HG02970 (cell line): ENCODE results near the gene TTC34.

Experiments used
- ATAC-seq: cut with Tn5 transposase; IDR thresholded peaks from one replicate; pipeline ENCODE4 v1.9.1; 2021; ENCODE audit warnings: mild to moderate bottlenecking, moderate library complexity, moderate number of reproducible peaks; ENCODE audit not compliant: unreplicated experiment, low FRiP score

Gene TTC34

DNA sequence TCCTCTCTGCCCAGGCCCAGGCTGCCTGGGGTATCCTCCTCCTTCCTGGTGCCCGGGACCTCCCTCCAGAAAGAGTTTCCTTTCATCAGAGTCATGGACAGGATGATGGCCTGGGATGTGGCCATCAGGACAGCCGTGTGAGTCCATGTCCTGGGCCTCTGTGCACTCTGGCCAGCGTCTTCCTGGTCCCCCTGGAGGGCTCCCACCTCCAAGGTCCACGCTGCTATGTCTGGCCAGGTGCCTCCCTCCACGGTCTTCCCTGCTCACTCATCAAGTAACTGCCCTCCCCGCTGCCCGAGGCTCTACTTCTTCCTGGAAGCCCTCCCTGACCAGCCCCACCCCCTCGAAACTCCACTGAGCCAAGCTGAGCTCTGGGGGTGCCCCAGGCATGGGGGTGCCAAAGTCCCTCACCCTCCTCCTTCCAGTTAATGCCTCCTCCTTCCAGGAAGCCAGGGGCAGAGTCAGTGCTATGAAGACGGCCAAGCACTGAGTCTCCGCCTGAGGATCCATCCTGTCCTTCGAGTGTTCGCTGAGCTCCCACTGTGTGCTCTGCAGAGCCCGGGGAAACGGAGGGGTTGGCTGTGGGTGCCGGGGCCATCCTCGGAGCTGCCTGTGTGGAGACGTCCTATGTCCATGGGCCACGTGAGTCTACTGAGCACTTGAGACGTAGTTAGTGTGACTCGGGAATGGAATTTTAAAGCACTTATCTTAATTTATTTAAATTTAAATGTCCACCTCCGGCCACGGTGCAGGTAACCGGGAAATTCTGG is 28.5 kb upstream of the TTC34 start:
- ATAC-seq, result no peak

DNA sequence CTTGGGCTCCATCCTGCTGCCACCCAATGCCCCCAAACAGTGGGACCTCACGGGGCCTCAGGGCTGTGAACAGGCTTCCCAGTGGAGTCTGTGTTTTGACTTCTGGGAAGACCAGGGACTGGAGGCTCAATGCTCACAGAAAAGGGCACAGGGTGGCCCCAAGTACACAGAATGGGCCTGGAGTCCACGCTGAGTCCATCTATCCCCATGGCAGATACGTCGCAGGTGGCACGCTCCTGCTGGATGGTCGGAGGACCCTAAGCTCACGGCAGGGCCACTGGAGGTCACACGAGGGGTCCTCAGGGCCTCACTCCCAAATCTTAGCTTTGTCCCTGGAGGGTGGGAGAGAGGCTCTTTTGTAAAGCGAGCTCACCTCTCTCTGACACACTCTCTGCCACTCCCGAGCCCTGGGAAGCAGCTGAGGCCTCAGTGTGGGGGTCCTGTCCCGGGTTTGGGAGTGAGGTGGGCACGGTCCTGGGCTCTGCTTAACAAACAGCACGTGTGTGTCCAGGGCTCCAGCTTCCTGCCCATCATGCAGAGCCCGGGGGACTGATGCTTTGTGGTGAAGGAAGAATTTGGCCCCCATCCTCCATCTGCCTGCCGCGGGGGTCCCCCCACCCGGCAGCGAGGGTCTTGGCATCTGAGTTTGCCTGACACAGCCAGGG is 27.2 kb upstream of the TTC34 start:
- no peak for ATAC-seq

DNA sequence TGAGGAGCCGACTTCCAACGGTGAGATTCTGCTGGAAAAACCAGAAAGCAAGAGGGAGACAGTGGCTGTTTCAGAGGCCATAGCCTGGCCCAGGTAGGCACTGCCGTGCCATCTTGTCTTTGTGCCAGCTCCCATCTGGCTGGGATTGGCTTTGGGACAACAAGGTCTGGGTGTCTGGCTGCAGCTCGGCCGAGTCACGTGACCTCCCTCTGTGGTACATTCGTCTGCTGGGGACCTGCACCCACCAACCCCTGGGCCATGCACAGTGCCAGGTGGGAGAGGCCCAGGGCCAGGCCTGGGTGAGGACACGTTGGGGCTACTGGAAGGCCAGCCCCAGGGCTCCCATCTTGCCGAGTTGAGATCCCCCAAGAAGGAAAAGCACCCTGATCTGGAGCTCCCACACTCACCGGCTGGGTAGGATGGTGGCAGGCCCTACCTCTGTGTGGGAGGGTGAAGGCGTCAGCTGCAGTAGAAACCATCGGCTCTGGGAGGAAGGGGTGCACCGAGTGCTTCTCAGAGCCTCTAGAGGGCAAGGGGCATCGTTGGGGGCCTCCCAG is 25.3 kb upstream of the TTC34 start:
- no peak for ATAC-seq

DNA sequence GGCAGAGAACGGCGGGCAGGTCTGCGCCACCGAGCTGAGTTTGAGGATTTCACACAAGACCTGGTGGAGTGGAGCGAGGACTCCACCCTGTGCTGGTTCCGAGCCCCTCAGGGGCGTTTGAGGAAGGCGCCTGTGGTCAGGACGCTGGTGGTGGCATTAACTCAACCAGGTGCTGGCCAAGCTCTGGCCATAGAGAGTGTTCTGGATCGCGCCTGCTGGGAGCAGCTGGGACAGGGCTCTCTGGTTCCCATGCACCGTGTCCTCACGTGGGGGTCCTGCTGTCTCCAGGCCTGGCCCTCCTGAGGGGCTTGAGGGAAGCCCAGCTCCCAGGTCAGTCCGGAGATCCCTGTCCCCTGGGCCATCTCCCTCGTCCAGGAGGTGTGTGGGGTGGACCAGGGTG is 24.8 kb upstream of the TTC34 start:
- no peak for ATAC-seq

DNA sequence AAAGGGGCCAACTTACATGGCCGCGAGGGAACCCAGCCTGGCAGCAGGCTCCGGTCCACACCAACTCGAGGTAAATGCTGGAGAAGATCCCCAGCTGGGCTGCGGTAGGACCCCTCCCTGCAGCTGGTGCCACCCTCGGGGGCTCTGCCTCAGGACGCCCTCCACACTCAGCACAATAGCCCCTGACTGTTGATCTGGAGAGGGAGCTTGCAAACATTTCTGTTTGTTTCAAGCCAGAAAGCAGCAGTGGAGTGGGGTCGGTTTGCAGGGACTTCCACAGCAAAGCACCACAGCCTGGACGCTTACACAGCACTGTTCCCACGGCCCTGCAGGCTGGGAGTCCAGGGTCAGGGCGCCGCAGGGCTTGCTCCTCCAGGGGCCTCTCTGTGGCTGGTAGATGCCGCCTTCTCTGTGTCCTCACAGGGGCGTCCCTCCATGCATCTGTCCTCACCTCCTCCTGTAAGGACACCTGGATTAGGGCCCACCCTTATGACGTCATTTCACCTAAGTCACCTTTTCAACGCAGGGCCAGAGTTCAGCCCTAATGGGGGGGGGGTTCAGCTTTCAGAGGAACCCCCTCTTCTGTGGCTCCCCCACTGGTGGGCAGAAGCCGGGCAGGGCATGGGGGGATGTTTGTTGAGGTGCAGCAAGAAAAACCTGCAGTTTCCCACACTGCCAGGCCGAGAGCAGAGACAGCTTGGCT is 24.1 kb upstream of the TTC34 start:
- ATAC-seq, result no peak

DNA sequence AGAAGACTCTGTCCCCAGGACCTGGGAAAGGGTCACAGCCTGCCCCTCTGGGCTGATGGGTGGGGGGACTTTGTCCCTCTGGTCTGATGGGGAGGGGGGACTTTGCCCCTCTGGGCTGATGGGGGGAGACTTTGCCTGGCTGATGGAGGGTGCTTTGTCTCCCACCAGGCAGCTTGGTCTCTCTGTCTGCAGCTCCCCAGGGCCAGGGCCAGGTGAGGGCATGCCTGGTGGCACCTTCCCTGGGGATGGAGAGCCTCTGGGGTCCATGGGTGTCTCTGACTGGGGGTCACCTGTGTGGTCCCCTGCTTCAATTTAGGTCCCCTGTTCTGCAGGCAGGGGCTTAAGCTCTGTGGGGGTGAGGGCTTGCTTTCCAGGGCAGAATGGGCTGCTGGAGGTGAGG is 23.5 kb upstream of the TTC34 start:
- ATAC-seq, result no peak

DNA sequence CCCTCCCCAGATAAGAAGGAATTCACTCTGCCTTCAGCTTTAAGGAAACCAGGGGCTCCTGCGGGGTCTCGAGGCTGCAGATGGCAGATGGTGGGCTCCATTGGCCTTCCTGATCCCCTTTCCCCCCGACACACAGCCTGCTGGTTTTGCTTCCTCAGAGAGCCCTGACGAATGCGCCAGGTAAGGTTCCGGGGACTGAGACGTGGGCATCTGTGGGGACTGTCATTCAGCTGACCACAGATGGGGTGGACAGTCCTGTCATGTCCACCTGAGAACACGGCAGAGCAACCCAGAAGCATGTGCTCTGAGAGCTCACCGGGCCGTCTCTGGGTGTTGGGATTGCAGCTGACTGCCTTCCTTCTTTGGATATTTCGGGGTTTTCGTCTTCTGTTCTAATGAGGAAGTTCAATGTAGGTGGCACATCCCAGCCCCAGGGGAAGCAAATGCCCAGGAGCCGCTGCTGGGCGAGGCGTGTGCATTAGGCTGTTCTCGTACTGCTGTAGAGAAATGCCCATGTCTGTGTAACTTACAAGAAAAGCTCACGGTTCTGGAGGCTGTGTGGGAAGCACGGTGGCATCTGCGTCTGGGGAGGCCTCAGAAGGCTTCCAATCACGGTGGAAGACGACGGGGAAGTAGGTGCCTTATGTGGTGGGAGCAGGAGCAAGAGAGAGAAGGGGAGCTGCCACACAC is 22.6 kb upstream of the TTC34 start:
- no peak for ATAC-seq

DNA sequence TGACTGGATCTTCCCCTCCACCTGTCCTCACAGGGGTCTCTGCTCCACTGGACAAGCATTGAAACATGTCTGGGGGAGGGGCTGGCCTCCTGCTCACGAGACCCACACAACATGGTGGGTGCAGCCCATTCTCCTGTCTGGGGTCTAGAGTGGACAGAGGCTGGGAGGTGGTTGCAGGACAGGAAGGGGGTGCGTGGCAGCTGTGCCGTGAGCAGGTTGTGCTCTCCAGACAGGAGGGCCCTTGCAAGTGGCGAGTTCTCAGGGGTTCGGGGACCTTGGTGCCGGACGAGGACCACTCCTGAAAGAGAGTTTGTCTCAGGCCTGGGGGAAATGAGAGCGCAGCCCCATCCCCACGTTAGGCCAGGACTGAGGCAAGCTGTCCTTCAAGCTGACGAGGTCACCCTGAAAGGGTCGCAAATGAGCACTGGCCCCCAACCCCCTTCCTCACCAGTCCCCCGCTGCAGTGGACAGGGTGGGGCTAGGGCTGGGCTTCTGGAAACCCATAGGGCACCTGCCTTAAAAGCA is 21.2 kb upstream of the TTC34 start:
- ATAC-seq, result no peak

DNA sequence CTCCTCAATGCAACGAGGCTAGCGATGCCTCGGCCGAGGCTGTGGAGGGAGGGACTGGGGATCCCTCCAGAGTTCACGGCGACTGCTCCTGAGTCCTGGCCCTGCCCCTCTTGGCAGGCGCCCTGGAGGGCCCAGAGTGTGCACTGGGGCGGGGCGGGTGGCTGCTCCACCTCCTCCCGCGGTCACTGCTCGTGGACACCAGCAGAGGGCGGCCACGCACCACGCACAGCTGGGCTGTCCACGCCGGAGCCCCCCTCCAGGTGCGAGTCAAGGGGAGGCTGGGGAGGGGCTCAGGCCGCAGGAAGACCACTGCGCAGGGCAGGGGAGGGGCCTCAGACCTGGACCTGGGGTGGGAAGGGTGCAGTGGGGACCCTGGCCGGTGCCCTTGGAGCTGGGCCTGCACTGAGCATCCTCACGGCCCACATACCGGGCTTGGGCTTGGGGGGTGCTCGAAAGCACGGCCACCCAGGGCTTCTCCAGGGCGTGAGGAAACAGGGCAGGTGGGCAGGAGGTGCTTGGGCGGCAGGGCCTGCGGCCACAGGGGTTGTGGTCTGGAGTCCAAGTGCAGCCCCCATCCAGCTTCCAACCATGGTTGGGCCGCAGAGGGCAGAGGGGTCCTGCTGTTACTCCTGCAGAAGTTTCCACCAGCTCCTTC is 20.6 kb upstream of the TTC34 start:
- no peak for ATAC-seq

DNA sequence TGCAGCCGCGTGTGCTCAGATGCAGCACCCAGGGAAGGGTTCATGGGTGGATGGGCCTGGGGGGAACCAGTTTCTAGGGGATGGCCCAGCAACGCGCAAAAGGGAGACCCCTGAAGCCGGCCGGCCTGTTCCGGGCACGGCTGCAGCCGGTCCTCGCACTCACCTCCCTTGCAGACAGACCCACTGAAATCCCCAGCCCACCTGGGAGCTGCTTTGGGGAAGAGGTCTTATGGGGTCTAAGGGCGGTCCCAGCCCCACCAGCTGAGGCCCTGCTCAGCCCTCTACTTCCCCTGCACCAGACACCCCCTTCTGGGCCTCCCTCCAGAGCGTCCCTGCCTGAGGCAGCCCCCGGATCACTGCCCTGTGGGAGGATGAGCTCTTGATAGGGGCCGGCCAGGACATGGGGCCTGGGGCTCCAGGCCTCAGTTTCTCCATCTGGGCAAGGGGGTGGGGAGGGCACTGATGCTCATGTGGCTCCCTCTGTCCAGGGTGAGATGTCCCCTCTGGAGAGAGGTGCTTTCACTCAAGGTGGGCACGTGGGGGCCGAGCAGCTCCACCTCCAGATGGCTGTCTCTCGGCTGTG is 20.0 kb upstream of the TTC34 start:
- no peak for ATAC-seq

DNA sequence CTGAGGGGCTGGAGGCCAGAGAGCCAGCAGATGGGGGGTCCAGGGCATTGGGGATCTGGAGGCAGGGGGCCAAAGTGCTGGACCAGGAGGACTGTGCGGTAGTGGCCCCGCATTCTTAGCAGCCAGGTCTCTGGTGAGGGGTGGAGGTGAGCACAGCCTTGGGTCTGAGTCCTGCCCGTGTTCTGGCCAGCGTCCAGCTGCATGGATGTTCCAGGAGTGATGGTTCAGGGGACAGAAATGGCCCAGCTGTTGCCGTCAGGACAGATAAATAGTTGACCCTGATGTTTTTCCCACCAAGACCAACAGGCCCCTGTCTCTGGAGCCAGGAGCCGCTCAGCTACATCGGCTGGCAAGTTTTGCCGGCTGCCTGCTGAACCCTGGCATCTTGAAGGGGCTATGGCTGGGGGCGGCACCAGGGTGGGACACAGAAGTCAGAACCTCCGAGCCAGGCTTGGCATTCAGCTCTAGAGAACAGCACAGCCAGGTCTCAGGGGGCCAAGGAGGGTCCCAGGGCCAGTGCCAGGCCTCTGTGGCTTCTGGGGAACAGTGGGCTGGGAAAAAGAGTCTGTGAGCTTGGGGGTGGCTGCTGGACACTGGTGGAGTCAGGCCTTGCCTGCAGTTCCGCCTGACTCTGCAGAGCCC is 19.4 kb upstream of the TTC34 start:
- ATAC-seq, result no peak

DNA sequence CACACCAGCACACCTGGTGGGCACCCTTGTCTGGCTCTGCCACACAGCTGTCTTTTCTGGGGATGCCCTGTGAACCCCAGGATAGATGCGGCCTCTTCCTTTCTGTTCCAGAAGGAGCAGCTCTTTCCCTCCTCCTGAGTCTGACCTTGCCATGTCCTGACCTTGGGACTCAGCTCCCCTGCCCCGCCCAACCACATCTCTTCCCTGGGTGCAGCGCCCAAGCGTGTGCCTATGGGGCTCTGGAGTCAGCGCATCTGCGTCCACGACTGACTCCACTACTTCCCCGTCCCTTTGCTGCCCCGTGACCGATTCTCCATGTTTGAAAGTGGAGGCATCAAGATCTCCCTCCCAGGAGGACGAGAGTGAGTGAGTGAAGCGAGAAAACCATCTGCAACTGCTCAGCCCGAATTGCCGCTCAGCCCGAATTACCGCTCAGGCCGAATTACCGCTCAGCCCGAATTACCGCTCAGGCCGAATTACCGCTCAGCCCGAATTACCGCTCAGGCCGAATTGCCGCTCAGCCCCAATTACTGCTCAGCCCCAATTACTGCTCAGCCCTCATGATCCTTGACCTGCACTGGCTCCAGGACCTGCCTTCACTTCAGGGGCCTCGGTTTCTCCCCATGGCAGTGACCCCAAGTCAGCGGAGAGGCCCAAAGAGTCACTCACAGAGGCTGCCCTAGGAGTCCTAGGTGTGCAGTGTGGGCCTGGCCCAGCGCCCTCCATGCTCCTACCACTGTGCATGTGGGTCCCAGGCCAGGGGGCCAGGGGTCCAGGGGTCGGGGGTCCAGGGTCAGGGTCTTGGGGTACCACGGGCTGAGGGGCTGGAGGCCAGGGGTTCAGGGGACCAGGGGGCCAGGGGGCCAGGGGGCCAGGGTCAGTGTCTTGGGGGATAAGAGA is 18.6 kb upstream of the TTC34 start:
- no peak for ATAC-seq

DNA sequence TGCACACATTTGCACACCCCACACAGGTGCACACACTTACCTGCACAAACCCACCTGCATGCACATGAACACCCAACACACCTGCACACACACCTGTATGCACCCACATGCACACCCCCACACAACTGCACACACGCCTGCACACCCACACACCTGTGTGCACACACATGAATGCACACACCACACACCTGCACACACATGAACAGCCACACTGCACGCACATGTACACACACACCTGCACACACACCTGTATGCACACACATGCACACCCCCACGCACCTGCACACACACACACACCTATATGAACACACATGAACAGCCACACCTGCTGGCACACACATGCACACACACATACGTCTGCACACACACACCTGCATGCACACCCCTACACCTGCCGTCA is 17.9 kb upstream of the TTC34 start:
- no peak for ATAC-seq

DNA sequence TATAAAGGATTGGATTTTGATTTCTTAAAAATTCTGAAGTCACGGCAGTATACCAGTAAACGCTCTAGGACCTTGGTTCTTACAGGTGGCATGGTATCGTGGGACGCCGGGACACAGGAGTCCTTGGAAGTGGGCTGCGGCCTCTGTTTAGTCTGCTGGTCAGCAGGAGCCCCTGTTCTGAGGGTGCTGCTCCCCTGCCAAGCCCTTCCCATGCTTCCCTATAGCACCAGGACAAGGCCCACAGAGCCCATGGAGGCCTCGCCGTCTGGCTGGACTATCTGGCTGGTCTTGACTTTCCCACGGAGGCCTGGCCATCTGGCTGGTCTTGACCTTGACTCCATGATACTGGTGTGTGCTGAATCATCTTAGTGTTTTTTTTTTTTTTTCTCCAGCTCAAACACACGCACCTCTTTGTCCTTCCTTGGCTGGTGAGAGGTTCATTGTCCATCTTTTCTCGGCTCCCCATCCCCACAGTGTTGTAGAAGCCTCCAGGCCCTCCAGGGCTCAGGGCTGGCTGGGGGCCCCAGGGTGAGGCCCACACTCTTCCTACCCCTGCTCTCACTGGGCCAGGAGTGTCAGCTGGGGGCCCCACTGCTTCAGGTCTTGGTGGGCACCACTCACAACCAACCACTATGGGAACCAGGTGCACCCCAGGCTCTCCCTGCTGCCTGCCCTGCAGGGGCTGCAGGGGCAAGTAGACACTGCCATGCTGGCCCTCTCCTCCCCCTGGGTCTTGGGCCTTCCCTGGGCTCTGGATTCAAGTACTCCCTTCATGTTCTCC is 16.5 kb upstream of the TTC34 start:
- no peak for ATAC-seq

DNA sequence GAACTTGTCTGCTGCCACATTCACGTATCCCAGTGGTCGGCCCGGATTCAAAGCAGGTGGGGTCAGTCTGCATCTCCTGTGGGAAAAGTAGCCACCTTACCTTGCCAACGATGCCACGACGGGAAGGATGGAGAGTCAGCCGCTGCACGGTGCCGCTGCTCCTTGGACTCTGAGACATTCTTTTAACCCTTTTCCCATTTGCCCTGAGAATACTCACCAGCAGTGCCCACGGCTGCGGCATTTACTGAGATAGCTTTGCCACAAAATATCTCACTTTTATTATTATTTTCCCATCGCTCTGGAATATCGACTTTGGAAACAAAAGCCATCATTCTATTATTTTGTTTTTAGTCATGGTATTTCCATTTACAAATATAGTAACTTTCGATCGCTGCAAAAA is 15.3 kb upstream of the TTC34 start:
- no peak for ATAC-seq

DNA sequence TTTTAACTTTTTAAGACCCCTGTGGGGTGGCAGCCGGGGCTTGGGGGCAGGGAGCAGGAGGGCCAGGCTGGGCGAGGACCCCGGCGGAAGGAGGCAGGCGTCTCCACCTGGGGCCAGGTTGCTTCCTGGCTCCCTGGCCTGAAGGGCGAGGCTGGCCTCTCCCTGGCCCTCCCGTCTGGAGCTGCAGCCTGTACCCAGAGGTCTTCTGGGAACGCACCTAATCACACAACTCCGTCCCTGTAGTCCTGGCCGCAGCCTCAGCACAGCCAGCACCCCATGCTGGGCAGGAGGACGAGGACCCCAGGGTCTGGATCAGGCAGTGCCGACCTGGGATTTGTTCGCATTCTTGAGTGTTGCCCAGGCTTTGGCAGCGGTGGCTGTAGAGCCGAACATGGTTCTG is 14.1 kb upstream of the TTC34 start:
- no peak for ATAC-seq

DNA sequence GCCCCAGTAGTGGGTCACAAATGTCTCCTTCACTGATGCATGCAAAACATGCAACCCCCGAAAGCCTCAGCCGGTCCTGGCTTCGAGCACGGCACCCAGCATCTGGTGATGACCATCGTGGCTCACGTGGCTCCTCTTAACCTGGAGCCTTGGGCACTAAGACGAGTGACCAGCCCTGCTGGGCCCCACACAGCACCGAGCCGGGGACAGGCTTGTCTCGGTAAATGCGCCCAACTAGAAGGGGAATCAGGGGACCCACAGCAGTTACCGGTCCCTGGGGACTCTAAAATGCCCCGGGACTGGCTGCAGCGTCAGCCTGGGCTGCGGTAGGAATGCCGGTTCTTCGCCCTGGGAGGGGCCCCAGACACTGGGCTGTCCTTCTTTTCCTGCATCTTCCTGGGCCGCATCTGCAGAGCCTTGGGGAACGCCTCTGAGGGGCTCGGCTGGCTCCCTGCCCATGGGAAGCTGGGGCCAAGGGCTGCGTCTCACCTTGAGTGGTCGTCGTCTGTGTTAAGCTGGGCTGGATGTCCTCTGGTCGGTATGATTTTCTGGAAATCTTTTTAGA is 13.1 kb upstream of the TTC34 start:
- ATAC-seq, result no peak
